Measurements from ENCODE around the gene POFUT2.

GRCh38 chr21:45301521-45302081 lies 13.9 kb upstream of the POFUT2 start:
- TF ChIP-seq POLR2A (IDR thresholded peaks at IDR 0.05; ENCODE audit: low read depth, low read length) = no peak
- TF ChIP-seq POLR2AphosphoS5 (IDR thresholded peaks at IDR 0.05; ENCODE audit: low read depth, low read length) = no peak
- TF ChIP-seq TAF1 (IDR thresholded peaks at IDR 0.05; ENCODE audit: borderline replicate concordance, low read depth, low read length) = no peak
